Lung (tissue), 12 donors: Measurements from ENCODE around the gene MED27. TPM values are rescaled to one million over a fixed set of nuclear protein-coding genes. Genes with fewer than 3 reads are reported as not detected.

ENCODE experiments used
- ATAC-seq: fragments of 200-7000 bp; cut with Tn5 transposase; one replicate; pipeline ENCODE4 v1.9.1; 2020; ENCODE audit warnings: moderate number of reproducible peaks; ENCODE audit not compliant: insufficient read depth, low FRiP score
- DNase-seq, 3 donors: peaks; one replicate each; pipeline ENCODE4 v3.0.0-alpha.2; 2013 to 2017
- H3K27ac ChIP-seq, 2 donors: one replicate each; pipeline ENCODE4 v1.5.1; 2013; ENCODE audit warnings: mild to moderate bottlenecking in 2 of 2, moderate library complexity in 2 of 2, control low read depth in 1 of 2, inconsistent platforms in 1 of 2, low read depth in 1 of 2, low read length in 1 of 2
- H3K27me3 ChIP-seq, 3 donors: one replicate each; pipeline ENCODE4 v1.5.1; 2013; ENCODE audit warnings: low read length in 2 of 3; ENCODE audit not compliant: control insufficient read depth in 3 of 3, insufficient read depth in 3 of 3
- H3K36me3 ChIP-seq, 4 donors: one replicate each; pipeline ENCODE4 v1.5.1; 2013; ENCODE audit warnings: low read length in 4 of 4, mild to moderate bottlenecking in 1 of 4, moderate library complexity in 1 of 4; ENCODE audit not compliant: control insufficient read depth in 4 of 4, insufficient read depth in 4 of 4
- H3K4me1 ChIP-seq, 5 donors: one replicate each; pipeline ENCODE4 v1.5.1; 2013; ENCODE audit warnings: low read length in 5 of 5, mild to moderate bottlenecking in 2 of 5, moderate library complexity in 1 of 5; ENCODE audit not compliant: control insufficient read depth in 5 of 5, insufficient read depth in 5 of 5
- H3K4me3 ChIP-seq: one replicate; pipeline ENCODE4 v1.5.1; 2013; ENCODE audit warnings: mild to moderate bottlenecking, control low read depth, moderate library complexity
- H3K9ac ChIP-seq, 2 donors: one replicate each; pipeline ENCODE4 v1.5.1; 2013; ENCODE audit warnings: low read length in 2 of 2, control low read depth in 1 of 2; ENCODE audit not compliant: insufficient read depth in 1 of 2
- H3K9me3 ChIP-seq, 4 donors: one replicate each; pipeline ENCODE4 v1.5.1; 2013; ENCODE audit warnings: low read length in 3 of 4, mild to moderate bottlenecking in 1 of 4, moderate library complexity in 1 of 4; ENCODE audit not compliant: control insufficient read depth in 4 of 4, insufficient read depth in 3 of 4
- CTCF ChIP-seq: IDR thresholded peaks from 2 replicates; pipeline ENCODE4 v1.5.1; 2012; ENCODE audit warnings: mild to moderate bottlenecking; ENCODE audit errors: control extremely low read depth, extremely low read depth
- WGBS, 2 donors: extraction: QIAGEN DNeasy Blood & Tissue Kit; methylation state at CpG; one replicate each; pipeline ENCODE4 v1.1.7; 2013; 5-methylcytosine and 5-hydroxymethylcytosine counted together
- polyA plus RNA-seq, 2 donors: library from polyadenylated mRNA; stranded (reverse); fragments of 200-250 nt; gene quantifications; one replicate each; pipeline ENCODE4 v1.2.1, GENCODE V29; 2013
- total RNA-seq, 2 donors: library from RNA; depleted of rRNA in 1 of 2; stranded (reverse); fragments of >200 nt in 1 of 2; gene quantifications; one replicate each; pipeline ENCODE4 v1.2.1, GENCODE V29; 2014 to 2021
- donor health status: control.
- donor health status: control.
- donor health status: Bipolar disorder and iron deficiency.
- donor health status: healthy.
- donor health status: DM: yes; HTN: yes; CAD: no.

The MED27 gene
- total and polyA plus RNA-seq, 4 donors: 9.8 to 22.3 (median 16.7) TPM

DNA sequence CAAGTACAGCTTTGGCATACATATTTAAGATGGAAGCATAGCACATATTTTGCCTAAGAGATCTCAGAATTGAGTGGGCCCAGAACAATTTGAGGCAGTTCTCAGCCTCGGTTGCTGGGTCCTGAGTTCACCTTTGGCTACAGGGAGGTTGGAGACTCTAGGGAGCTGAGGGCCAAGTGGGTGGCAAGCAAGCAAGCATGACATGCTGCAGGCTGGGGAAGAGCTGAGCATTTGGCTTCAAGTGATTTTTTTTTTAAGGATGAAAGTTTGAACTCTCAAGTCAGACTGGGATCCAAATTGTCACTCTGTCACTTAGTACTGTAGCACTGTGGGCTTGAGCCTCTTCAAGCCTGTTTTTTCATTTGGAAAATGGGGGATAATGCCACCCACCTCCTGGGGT lies 160.5 kb downstream of the MED27 start:
- Histone ChIP-seq H3K36me3 (no peaks in the 10 kb centered on the region), H3K27ac (no peak overlapping the region), H3K4me1 (peaks cover 0 to 4% (median 0%) of the 10 kb centered on the region in 5 donors), H3K27me3 (no peaks in the 10 kb centered on the region), H3K9ac (no peak overlapping the region), H3K4me3 (no peak overlapping the region), H3K9me3 (no peaks in the 10 kb centered on the region)
- ATAC-seq (no peak), DNase-seq (no peak)
- TF ChIP-seq CTCF: no peak
- WGBS, 2 donors: 39 to 82% methylated on average over 1 of the region's 1 CpG

- no peak overlapping the region for H3K27ac ChIP-seq
- ATAC-seq (no peak), DNase-seq (no peak)
- no peak overlapping the region for H3K4me3 ChIP-seq
- H3K9ac ChIP-seq: no peak overlapping the region
- H3K36me3 ChIP-seq: no peaks in the 10 kb centered on the region
- H3K9me3 ChIP-seq: no peaks in the 10 kb centered on the region
- 93 to 94% methylated on average over 5 of the region's 5 CpGs for WGBS, 2 donors
- peaks cover 0 to 5% (median 0%) of the 10 kb centered on the region in 5 donors for H3K4me1 ChIP-seq
- H3K27me3 ChIP-seq: no peaks in the 10 kb centered on the region
- no peak for TF ChIP-seq CTCF
Observed at GRCh38 chr9:131918481-131918880, 161.2 kb downstream of the MED27 start.

GRCh38 chr9:131917009-131917408 lies 162.7 kb downstream of the MED27 start:
- no peak for TF ChIP-seq CTCF
- no peak overlapping the region for H3K4me3 ChIP-seq
- no peaks in the 10 kb centered on the region for H3K27me3 ChIP-seq
- peaks cover 0 to 6% (median 0%) of the 10 kb centered on the region in 5 donors for H3K4me1 ChIP-seq
- H3K9me3 ChIP-seq: no peaks in the 10 kb centered on the region
- no peak overlapping the region for H3K9ac ChIP-seq
- no peaks in the 10 kb centered on the region for H3K36me3 ChIP-seq
- 94 to 96% methylated on average over 2 of the region's 2 CpGs for WGBS, 2 donors
- DNase-seq: no peak
- H3K27ac ChIP-seq: no peak overlapping the region
- ATAC-seq: no peak

DNA sequence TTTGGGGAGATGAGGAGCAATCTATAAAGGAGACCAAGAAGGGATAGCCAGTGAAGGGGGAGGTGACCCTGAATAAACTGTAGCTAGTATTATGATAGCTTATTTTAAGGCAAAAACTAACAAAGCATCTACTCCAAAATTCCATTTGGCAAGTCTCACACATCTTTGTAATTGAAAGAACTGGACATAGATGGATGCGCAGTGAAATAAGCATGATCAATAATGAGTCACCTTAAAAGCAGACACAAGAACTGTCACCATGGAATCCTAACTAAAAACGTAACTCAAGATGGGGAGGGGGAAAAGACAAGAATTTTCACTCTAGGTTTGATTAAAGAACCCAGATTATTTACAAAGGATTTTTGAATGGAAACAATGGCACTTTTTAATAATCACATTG lies 164.5 kb downstream of the MED27 start:
- WGBS, 2 donors: 94 to 98% methylated on average over 2 of the region's 2 CpGs
- Histone ChIP-seq H3K4me3 (no peak overlapping the region), H3K27ac (no peak overlapping the region), H3K9ac (no peak overlapping the region), H3K9me3 (no peaks in the 10 kb centered on the region), H3K4me1 (peaks cover 0 to 6% (median 0%) of the 10 kb centered on the region in 5 donors), H3K27me3 (no peaks in the 10 kb centered on the region), H3K36me3 (no peaks in the 10 kb centered on the region)
- DNase-seq (no peak), ATAC-seq (no peak)
- no peak for TF ChIP-seq CTCF
